ENCODE results near the gene PGGHG.

DNA sequence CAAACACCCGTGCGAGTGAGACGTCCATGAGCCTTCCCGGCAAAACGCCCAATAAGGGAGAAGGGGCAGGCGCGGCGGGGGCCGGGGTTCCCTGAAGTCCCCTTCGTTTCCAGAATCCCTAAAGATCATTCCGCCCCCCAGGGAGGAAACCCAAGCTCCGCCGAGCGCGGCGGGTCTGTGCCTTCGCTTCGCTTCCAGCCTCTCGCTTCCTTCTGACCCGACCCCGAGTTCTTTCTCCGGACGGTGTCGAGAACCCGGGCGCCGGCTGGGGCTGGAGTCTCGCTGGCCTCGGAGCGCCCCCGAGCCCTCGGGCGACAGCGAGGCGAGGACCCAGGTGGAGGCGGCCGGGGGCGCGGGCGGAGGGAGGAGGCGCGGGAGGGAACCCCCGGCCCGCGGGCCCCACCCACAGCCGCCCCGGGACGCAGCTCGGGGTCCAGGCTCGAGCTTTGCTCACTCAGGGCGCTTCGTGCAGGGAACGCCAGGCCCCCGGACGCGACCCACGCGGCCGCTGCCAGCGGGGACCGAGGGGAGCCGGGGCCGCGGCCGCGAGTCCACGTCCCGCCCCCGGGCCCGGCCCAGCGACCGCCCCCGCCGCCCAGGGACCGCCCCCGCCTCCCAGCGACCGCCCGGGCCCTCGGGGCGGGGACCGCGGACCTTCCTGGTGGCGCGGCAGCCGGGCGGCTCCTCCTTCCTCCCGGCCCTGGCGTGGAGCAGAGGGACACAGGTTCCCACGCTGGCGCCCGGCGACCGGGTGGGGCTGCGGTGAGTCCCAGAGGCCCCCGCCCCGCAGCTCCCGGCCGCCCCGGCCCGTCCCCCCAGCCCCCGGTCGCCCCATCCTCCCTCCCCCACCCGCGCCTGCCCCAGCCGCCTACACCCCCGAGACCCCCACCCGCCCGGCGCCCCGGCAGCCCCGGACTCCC, at the start of gene PGGHG:
- TF ChIP-seq, protein P1, sequence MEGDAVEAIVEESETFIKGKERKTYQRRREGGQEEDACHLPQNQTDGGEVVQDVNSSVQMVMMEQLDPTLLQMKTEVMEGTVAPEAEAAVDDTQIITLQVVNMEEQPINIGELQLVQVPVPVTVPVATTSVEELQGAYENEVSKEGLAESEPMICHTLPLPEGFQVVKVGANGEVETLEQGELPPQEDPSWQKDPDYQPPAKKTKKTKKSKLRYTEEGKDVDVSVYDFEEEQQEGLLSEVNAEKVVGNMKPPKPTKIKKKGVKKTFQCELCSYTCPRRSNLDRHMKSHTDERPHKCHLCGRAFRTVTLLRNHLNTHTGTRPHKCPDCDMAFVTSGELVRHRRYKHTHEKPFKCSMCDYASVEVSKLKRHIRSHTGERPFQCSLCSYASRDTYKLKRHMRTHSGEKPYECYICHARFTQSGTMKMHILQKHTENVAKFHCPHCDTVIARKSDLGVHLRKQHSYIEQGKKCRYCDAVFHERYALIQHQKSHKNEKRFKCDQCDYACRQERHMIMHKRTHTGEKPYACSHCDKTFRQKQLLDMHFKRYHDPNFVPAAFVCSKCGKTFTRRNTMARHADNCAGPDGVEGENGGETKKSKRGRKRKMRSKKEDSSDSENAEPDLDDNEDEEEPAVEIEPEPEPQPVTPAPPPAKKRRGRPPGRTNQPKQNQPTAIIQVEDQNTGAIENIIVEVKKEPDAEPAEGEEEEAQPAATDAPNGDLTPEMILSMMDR (optimal IDR thresholded peaks at IDR 0.05 in 1 of 3, IDR thresholded peaks at IDR 0.05 in 1 of 3, conservative IDR thresholded peaks at IDR 0.05 in 1 of 3; ENCODE audit: extremely low read depth in 1 of 3, insufficient read depth in 2 of 3, low read length in 3 of 3) = no peak
- no peak for TF ChIP-seq EZH2 (IDR thresholded peaks at IDR 0.05; ENCODE audit: low read length)

Data from keratinocyte (primary cell).